MV-4-11 (cell line): Measurements from ENCODE around the gene CFAP61.
"Not testable (repeated sequence)": the region's sequence is repeated elsewhere in the genome, so short reads cannot be mapped to it uniquely, and the experiment has no call there.

Experiments used
- DNase-seq: peaks from one replicate; lab custom pipeline; 2025; lab: John Stamatoyannopoulos, UW

CFAP61 gene

DNA sequence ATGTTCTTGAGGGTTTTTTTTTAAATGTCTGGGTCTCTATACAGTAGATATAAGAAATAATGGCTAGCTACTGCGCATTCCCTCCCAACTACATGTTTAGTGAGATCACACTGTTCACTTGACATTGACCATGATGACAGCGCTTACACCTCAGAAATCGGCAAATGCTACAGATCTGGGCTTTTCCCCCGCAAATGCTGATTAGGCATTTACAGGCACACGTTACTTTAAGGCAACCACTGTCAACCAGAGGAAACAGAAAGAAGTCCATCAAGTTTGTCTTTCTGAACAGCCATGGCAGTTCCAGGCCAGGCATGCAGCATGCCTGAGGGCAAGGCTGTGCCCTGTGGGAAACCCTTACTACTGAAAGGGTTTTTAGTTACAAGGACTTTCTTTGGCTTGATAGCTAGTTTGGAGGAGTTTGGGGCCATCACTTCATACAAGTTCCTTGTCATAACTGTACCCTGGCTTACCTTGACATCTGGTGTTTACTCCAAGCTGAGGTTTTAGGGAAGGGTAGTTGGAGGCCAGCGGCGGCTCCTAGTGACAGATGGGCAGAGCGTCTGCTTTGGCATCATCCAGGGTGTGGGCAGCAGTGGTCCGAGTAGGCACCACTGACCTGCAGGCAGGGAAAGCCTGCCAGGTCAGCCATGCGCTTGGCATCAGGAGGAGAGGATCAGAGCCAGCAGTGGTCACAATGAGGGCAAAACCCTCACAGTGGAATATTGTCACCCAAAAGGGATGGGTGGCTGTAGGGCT is 43.0 kb downstream of the CFAP61 start:
- DNase-seq = no peak

DNA sequence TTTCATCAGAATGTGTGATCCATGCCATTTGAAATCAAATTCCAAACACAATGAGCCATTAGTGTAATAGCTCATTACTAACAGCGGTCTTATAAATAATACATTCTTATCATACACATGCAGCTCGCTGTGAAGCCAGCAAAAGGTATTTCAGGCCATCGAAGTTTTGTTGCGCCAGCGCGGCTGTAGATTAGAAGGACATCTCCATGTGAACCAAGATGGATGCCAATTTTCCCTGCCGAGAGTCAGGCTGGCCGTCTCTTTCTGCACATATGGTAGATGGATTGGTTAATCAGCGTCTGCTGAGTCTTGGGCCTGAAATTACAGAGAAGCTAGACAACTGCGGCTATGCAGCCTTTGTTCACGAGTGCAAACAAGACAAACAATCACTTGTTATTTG is 44.1 kb downstream of the CFAP61 start:
- DNase-seq = no peak

DNA sequence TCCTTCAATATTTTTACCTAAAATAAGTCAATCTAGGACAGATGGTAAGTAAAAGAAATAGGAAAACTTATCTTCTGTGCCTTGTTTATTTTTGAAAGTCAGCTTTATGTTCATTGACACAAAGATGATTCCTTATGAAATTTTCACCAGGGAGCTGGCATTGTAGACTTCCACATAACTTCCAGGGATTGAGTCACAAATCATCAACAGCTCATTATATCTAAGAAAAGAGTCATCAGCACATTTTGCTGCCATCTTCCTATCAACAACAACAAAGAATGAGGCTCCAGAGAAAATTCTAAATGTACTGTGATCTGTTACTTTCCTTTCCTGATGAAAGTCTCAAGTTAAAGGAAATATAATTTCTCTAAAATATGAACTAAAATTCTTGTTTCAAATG is 48.5 kb downstream of the CFAP61 start:
- no peak for DNase-seq

DNA sequence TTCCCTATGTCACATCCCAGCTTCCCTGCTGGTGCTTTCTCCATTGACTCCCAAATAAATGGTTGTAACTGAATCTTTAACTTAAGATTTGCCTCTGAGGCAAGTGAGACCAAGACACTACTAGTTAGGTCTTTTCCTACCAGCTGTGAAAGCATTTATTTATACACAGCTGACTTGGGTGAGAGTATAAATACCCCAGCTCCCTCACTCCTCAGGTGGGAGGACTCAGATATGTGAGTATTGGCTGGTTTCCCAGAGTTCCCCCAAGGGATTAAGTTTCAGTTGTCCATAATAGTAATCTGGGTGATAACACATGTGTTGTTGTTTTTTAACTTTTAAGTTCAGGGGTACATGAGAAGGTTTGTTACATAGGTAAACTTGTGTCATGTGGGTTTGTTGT is 49.8 kb downstream of the CFAP61 start:
- DNase-seq = no peak

DNA sequence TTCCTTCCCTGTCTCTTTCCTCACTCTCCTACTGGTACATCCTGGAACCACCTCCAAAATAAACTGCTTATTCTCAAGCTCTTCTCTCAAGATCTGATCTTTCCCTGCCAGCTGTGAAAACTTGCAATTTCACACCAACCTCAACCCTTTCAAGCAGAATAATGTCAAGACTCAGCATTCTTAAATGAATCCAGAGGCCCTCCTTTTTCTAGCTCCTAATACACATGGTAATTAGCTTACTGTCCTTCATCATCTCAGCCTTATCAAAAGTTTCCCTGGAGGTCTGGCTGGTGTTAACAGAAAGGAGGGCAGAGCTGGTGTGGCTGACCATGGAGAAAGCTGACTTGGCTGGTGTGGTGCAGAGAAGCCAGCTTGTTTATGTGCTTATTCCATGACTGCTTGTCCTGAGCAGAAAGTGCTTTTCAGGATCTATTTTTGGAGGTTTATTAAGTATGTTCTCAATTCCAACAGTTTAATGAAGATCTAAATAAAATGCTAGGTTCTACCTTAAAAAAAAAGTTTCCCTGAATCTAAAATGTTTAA is 50.5 kb downstream of the CFAP61 start:
- DNase-seq = no peak

DNA sequence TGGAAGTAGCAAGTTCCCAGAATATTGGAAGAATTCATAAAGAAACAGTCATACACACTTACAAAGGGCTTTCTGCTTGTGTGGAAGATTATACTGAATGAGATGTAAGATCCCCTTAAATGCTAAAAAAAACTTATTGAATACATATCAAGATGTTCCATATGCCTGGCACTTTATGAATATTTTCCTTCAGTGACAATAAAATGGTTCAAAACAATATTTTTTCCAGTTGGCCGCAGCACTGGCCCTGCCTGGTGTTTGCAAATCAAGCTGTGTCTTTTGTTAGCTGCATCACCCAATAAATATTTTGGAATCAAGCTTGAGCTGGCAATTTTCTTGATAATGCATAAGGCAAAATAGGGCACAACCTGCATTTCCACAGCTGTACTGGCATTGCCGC is 51.2 kb downstream of the CFAP61 start:
- DNase-seq = no peak

DNA sequence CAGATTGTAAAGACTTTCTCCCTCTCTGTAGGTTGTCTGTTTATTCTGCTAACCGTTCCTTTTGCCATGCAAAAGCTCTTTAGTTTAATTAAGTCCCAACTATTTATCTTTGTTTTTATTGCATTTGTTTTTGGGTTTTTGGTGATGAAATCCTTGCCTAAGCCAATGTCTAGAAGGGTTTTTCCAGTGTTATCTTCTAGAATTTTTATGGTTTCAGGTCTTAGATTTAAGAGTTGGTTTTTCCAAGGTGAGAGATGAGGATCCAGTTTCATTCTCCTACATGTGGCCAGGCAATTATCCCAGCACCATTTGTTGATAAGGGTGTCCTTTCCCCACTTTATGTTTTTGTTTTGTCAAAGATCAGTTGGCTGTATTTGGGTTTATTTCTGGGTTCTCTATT is 70.9 kb downstream of the CFAP61 start:
- DNase-seq = not testable (repeated sequence)

DNA sequence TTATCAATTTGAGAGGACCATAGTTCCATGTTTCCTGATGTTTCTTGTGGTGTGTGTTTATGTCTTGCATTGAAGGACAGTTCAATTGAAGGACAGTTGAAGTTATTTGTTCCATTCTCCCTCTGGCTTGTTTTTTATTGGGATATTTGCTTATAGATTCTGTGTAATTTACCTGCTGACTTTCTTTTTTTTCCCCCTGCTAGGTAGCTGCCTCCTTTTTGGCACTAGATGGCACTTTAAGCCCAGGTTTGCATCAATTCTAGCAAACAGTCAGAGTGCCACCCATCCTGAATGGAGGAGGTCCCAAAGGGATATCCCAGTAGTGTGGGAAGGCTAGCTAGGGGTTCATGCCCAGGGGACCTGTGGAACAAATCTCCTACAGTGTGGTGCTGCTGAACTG is 78.1 kb downstream of the CFAP61 start:
- DNase-seq = peak; percentile 12

DNA sequence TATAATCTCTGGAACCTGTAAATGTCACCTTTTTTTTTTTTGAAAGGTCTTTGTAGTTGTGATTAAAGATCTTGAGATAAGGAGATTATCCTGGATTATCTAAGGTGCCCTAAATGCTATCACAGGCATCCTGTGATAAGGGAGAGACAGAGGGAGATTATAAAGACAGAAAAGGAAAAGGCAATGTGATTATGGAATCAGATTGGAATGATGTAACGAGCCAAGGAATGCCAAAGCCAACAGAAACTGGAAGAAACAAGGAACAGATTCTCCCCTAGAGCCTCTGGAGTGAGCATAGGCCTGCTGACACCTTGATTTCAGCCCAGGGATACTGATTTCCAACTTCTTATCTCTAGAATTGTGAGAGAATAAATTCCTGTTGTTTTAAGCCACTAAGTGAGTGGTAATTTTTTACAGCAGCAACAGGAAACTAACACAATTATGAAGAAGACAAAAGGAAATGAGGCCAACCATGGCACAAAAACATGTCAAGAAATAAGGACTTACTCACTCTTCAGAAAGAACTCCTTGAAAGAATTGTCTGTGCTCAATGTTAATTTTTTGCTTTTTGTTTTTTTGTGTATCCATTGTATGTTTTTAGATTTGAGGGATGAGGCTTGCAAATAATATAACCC is 82.7 kb downstream of the CFAP61 start:
- no peak for DNase-seq

DNA sequence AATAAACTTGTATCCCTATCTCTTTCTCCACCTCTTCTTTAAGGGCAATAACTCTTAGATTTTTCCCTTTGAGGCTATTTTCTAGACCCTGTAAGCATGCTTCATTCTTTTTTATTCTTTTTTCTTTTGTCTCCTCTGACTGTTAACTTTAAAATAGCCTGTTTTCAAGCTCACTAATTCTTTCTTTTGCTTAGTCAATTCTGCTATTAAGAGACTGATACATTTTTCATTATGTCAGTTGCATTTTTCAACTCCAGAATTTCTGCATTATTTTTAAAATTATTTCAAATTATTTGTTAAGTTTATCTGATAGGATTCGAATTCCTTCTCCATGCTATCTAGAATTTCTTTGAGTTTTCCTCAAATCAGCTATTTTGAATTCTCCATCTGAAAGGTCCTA is 84.0 kb downstream of the CFAP61 start:
- no peak for DNase-seq

DNA sequence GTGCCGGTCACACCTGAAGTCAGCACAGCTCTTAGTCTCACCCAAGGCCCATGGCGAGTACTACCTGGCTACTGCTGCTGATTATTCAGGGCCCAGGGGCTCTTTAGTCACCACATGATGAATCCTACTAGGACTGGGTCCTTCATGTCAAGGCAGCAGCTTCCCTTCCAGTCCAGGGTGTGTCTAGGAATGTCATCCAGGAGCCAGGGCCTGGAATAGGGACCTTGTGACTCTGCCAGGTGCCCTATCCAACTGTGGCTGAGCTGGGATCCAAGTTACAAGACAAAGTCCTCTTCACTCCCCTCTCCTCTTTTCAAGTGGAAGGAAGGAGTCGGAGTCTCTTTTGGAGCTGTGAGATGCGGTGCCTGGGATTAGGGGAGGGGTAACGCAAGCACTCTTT is 85.5 kb downstream of the CFAP61 start:
- no peak for DNase-seq

DNA sequence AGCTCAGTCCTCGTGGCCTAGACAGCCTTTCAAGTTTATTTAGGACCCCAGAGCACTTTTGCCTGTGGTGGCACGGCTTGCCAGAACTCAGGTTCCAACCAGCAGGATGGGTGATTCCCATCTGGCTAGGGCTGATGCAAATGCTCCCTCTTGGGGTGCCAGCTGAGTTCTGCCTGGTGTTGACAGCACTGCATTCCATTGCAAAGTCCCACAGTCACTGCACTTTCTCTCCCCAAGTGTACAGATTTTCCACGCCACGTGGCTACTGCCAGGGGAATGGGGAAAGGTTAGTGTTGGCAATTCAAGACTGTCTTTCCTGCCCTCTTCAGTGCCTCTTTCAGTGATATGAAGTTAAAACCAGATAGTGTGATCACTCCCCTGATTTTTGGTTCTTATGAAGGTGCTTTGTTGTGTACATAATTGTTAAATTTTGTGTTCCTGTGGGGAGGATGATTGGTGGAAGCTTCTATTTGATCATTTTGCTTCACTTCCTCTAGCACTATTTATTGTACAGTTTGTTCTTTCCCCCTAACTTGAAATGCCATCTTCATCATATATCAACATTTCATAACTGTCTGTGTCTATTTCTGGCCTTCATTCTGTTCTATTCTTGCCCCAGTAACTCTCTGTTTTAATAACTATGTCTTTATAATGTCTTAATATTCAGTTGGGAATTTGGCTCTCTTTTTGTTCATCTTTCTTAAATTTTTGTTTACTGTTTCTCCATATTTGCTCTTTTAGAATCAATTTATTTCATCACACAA is 86.2 kb downstream of the CFAP61 start:
- no peak for DNase-seq

DNA sequence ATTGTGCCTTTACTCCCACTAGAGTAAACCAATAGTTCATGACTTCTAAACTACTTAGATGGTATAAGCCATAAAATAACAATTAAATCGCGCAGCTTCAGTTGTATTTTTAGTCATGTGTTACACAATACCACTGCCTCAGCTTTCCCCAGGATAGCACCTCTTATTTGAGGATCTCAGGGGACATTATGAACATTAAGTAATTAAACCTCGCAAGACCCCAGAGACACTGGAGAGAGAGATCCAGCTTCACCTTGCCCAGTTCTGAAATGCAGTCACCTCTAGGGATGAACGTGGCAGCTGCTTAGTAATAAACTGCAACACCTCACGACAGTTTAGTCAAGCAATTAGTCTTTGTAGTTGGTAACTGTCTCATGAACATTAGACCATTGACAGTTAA is 87.1 kb downstream of the CFAP61 start:
- no peak for DNase-seq

DNA sequence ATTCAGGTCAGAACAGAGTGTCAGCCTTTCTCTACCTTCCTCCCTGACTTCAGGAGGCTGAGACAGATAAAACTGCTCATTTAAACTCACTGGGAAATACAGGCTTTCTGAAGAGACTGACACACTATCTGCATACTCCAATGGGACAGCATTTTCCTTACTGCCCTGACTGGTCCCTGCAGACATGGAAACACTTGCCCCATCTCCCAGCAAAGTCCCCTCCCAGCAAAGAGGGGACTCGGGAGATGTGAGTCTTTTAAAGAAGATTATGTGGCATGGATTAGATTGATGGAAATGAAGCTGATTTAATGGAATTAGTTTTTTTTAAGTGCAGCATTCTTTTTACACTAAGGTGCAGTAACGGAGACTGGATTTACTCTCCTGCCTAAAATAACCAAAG is 90.8 kb downstream of the CFAP61 start:
- DNase-seq = no peak

DNA sequence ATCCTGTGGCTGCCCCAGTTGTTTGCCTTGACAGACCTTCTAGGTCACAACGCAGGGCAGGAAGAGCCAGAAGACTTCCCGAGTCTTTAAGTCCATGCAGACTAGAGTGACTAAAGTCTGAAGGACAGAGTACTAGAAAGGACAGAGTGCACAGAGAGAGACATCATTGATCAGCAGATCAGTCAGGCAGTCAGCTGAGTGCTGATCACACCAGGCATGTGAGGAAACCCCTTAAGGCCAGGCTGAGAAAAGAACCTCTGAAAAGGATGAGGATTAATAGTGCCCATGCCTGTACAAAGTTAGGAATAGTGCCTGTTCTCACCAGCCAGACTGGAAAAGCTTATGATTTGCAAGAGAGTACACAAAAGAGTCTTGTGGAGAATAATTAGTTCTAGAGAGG is 91.3 kb downstream of the CFAP61 start:
- DNase-seq = no peak

DNA sequence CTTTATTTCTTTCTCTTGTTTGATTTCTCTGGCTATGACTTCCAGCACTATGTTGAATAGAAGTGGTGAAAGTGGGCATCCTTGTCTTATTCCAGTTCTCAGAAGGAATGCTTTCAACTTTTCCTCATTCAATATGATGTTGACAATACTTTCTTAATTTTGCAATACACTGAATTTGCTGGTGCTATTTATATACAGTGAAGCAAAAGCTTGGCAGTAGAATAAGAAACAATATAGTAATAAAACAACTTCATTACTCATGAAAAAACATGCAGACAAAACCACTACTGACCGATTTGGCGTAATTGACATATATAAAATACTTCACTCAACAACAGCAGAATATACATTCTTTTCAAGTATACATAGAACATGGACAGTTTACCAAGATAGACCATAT is 96.4 kb downstream of the CFAP61 start:
- no peak for DNase-seq

DNA sequence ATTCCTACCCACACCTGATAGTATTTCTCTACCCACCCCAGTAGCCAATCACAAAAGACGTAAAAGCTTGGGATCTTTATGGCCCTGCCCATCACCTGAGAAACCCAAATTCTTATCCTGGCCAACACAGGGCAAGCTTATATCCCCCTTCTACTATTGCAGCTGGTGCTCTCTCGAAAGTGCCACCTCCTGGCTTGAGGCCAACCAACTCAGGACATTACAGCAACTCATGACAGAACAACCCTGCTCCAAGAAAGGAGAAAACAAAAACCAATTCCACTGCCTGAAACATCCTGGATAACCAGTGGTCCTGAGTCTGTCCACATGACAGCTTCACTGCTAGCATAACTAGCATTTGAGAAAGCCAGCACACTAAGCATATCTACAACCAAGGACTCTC is 97.9 kb downstream of the CFAP61 start:
- DNase-seq = no peak

DNA sequence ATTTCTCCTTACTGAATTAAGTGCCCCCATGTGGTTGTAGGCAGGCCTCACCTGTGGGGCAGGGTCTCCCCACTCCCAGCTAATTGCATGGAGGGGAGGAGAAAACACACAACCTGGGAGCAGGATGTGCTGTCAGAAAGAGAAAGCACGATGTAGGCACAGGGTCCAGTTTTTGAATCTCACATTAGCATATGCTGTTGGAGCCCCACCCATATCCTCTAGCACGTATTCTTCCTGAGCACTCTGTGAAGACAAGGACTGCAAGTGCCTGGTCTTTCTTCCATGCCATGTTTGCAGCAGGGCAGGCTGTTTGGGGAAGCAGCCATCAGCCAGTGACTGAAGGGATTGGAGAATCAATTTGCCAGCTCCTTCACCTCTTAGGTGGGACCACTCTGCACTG is 108.2 kb downstream of the CFAP61 start:
- no peak for DNase-seq

DNA sequence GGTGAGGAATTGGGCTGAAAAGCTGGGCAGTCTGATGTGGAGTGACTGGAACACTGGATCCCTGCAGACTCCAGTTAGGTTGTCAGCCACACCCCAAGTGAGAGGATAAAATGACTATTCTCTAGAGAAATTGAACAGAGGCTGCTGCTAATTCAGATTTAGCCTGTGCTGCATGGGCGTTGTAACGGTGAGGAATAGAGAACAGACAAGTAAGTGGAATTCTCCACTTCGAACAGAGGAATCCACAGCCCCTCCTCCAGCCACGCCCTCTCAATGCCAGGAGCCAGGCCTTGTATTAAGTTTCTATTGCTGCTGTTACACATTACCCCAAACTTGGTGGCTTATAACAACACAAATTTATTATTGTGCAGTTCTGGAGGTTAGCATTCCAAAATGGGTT is 109.3 kb downstream of the CFAP61 start:
- DNase-seq = no peak

DNA sequence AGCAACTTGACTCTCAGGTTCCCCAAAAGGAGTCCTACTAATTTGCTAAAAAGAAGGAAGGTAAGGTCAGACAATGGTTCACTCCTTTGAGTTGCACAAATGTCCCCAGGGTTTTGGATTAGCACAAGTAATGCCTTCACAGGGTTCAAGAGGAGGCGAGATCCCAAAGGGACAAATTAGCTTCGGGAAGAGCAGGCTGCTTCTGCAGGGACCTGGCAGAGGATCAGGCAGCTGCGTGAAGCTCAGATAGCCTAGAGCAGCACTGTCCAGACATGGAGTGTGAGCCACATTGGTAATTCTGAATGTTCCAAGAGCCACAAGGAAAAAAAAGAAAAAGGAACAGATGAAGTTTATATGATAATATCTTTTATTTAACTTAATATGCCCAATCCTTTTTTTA is 115.4 kb downstream of the CFAP61 start:
- no peak for DNase-seq

DNA sequence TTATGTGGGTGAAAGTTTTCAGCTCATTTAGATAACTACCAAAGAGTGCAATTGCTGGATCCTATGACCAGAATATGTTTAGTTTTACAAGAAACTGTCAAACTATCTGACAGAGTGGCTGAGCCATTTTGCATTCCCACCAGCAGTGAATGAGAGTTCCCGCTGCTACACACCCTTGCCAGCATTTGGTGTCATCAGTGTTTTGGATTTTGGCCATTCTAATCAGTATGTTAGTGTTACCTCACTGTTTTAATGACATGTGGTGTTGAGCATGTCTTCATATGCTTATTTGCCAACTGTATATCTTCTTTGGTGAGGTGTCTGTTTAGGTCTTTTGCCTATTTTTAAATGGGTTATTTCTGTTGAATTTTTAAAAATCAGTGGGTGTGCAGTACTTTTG is 120.9 kb downstream of the CFAP61 start:
- no peak for DNase-seq

DNA sequence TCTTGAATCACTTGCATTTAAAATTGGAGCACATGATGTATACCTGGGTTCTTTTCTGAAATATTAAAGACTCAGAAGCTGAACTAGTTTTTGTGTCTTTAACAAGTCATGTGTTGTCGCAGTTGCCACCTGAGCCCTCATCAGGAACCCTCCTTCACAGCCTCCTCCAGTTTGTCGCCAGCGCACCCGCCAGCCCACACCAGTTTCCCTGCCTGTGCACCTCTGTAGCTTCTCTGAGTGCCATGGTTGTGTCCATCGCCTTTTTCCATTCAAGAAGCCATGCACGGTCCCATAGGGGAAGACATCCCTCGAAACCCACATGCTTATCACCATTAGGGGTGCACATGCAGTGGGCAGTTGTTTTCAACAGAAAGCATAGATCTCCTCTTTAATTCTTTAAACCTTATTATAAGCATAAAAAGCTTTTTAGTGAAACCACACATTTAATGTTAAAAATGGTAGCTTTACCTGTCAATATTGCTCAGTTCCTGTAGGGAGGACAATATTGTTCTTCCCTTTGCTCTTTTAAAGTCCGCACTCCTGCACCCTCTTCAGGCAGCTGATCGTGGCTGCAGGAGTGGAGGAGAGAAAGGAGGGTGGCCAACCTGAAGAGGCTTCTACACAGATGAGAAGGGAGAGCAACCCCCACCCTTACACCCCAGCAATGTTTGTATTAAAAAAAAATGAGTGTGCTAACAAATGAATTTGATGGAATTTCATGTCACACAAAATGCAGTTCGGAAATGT is 121.9 kb downstream of the CFAP61 start:
- DNase-seq = no peak
